ENCODE measurements around the gene TTF1. TPM values are rescaled to one million over a fixed set of nuclear protein-coding genes. Genes with fewer than 3 reads are reported as not detected.

The TTF1 gene
- polyA plus RNA-seq, 1 of the 3 experiments (the other 2 are of a cell fraction): 11.9 TPM

DNA sequence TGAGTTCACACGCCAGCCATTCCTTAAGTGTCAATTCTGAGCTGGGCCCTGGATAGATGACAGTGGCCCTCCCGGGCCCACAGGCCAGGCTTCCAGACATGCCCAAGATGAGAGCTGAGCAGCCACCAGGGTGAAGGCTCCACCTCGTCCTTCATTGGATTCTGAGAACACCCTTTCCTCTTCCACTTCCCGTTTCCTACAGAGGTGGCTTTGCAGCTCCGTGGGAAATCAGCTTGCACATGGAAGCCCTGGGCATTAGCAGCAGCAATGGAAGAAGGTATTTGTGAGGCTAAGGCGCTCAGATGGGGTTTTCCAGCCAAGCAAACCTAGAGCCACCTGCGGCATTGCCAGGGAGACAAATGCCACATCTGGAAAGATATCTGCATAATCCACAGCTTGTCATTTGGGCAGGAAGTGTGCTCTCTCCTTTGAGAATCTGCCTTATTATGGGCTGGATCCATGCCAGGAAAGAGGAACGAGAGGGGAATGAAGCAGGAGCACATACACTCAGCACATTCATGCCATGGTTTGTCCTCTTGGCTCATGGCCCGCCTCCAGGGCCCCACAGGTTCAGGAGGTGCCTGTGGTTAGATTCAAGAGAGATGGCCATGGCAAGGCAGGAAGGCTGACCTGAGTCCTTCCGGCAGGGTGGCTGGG lies 37.4 kb upstream of the TTF1 start:
- H3F3A ChIP-seq (replicated peaks; ENCODE audit: insufficient read depth): no peaks in the 10 kb centered on the region
- POLR2A ChIA-PET: no interaction called here

DNA sequence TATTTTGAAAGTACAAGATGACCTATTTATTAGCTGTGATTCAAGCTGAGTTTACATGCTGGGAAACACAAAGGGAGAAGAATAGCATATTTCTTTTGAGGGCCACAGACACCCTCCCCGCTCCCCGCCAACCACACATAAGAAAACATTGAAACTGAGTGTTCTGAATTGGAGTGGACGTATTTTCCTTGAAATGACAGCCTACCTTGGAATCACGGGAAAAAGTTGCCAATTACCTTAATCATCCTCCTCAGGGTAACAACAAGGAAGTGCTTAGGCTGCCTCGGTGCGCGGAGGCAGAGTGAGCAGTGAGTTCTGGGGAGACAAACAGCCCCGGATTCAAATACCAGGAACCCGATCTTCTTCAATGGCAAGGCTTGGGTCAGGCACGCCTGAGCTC lies 34.8 kb upstream of the TTF1 start:
- Histone ChIP-seq H2AFZ (ENCODE audit: low read depth) (no peak overlapping the region), H3K4me2 (no peak overlapping the region), H3K9me3 (no peaks in the 10 kb centered on the region), H3F3A (replicated peaks; ENCODE audit: insufficient read depth) (no peaks in the 10 kb centered on the region), H3K4me3 (ENCODE audit: low read depth in 2 of 2, low read length in 1 of 2) (no peak overlapping the region), H4K20me1 (ENCODE audit: insufficient read depth) (no peaks in the 10 kb centered on the region), H3K79me2 (ENCODE audit: insufficient read depth) (no peaks in the 10 kb centered on the region), H3K9ac (no peak overlapping the region), H3K36me3 (replicated peaks in 1 of 2; ENCODE audit: control insufficient read depth in 1 of 2, insufficient read depth in 2 of 2, low read length in 1 of 2) (no peaks in the 10 kb centered on the region), H3K27ac (ENCODE audit: low read depth in 2 of 2, low read length in 1 of 2) (no peak overlapping the region), H3K9me2 (no peaks in the 10 kb centered on the region), H3K4me1 (ENCODE audit: control insufficient read depth in 1 of 2, insufficient read depth in 2 of 2, low read depth in 1 of 2, low read length in 1 of 2) (peaks cover 0 to 8% of the 10 kb centered on the region in 2 experiments; a peak in 1 of 4 replicates), H3K27me3 (ENCODE audit: insufficient read depth) (no peaks in the 10 kb centered on the region)
- ChIA-PET POLR2A (no interaction called here), CTCF (interaction anchor here (0.9 to 1.3 kb wide), 2 partner anchors 28 to 105 kb away, joined by 3 read pairs; no protein-coding TSS in a partner anchor)
- WGBS (ENCODE audit: low lambda C conversion rate): 79% methylated on average over 9 of the region's 10 CpGs
- DNase-seq: no peak
- TF ChIP-seq RAD21 (IDR thresholded peaks at IDR 0.05; ENCODE audit: low read length): no peak
- TF ChIP-seq, protein P1, sequence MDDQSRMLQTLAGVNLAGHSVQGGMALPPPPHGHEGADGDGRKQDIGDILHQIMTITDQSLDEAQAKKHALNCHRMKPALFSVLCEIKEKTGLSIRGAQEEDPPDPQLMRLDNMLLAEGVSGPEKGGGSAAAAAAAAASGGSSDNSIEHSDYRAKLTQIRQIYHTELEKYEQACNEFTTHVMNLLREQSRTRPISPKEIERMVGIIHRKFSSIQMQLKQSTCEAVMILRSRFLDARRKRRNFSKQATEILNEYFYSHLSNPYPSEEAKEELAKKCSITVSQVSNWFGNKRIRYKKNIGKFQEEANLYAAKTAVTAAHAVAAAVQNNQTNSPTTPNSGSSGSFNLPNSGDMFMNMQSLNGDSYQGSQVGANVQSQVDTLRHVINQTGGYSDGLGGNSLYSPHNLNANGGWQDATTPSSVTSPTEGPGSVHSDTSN (IDR thresholded peaks at IDR 0.05): no peak
- no peak for TF ChIP-seq MXI1 (IDR thresholded peaks at IDR 0.05; ENCODE audit: low read depth, low read length)
- TF ChIP-seq EZH2phosphoT487 (IDR thresholded peaks at IDR 0.05; ENCODE audit: borderline replicate concordance, low read depth): no peak
- no peak for TF ChIP-seq NRF1 (IDR thresholded peaks at IDR 0.05; ENCODE audit: low read depth, low read length)
- TF ChIP-seq, protein P2, sequence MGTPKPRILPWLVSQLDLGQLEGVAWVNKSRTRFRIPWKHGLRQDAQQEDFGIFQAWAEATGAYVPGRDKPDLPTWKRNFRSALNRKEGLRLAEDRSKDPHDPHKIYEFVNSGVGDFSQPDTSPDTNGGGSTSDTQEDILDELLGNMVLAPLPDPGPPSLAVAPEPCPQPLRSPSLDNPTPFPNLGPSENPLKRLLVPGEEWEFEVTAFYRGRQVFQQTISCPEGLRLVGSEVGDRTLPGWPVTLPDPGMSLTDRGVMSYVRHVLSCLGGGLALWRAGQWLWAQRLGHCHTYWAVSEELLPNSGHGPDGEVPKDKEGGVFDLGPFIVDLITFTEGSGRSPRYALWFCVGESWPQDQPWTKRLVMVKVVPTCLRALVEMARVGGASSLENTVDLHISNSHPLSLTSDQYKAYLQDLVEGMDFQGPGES (IDR thresholded peaks at IDR 0.05; ENCODE audit: low read depth, low read length): no peak
- TF ChIP-seq FOSL2 (IDR thresholded peaks at IDR 0.05; ENCODE audit: borderline replicate concordance, low read depth): no peak
- no peak for TF ChIP-seq JUND (IDR thresholded peaks at IDR 0.05)
- no peak for TF ChIP-seq SIN3A (IDR thresholded peaks at IDR 0.05; ENCODE audit: borderline replicate concordance, low read depth, low read length)
- TF ChIP-seq RCOR1 (IDR thresholded peaks at IDR 0.05; ENCODE audit: low read length): no peak
- TF ChIP-seq FOXJ3 (CRISPR knock-in tag; IDR thresholded peaks at IDR 0.05): no peak
- TF ChIP-seq RFX5 (IDR thresholded peaks at IDR 0.05; ENCODE audit: low read length): no peak

More for the DNA sequence above, 37.4 kb upstream of the TTF1 start:
- DNase-seq: peak; percentile 65
- no peak overlapping the region for H3K27ac ChIP-seq (ENCODE audit: low read depth in 2 of 2, low read length in 1 of 2)
- no peak overlapping the region for H3K4me3 ChIP-seq (ENCODE audit: low read depth in 2 of 2, low read length in 1 of 2)
- WGBS (ENCODE audit: low lambda C conversion rate): 52% methylated on average over 9 of the region's 10 CpGs
- H3K27me3 ChIP-seq (ENCODE audit: insufficient read depth): no peaks in the 10 kb centered on the region
- no peaks in the 10 kb centered on the region for H3K9me3 ChIP-seq
- no peak overlapping the region for H3K4me2 ChIP-seq
- no peak overlapping the region for H3K9ac ChIP-seq
- no peaks in the 10 kb centered on the region for H3K79me2 ChIP-seq (ENCODE audit: insufficient read depth)
- no peaks in the 10 kb centered on the region for H3K9me2 ChIP-seq
- TF ChIP-seq NFIC (IDR thresholded peaks at IDR 0.05; ENCODE audit: borderline replicate concordance): no peak
- TF ChIP-seq, protein P2 (IDR thresholded peaks at IDR 0.05; ENCODE audit: low read depth, low read length): no peak
- TF ChIP-seq GATA2 (CRISPR knock-in tag; IDR thresholded peaks at IDR 0.05): no peak
- TF ChIP-seq EZH2phosphoT487 (IDR thresholded peaks at IDR 0.05; ENCODE audit: borderline replicate concordance, low read depth): no peak
- no peak; the same call in 1 of the 2 replicates for TF ChIP-seq RCOR1 (IDR thresholded peaks at IDR 0.05; ENCODE audit: low read length)
- TF ChIP-seq, protein P3, sequence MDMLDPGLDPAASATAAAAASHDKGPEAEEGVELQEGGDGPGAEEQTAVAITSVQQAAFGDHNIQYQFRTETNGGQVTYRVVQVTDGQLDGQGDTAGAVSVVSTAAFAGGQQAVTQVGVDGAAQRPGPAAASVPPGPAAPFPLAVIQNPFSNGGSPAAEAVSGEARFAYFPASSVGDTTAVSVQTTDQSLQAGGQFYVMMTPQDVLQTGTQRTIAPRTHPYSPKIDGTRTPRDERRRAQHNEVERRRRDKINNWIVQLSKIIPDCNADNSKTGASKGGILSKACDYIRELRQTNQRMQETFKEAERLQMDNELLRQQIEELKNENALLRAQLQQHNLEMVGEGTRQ (IDR thresholded peaks at IDR 0.05; ENCODE audit: borderline replicate concordance, low read depth, low read length): no peak
- no peak for TF ChIP-seq GABPA (IDR thresholded peaks at IDR 0.05; ENCODE audit: low read depth)
- TF ChIP-seq FOSL2 (IDR thresholded peaks at IDR 0.05; ENCODE audit: borderline replicate concordance, low read depth): no peak
- no peak for TF ChIP-seq RXRA (IDR thresholded peaks at IDR 0.05; ENCODE audit: borderline replicate concordance, low read depth)
- TF ChIP-seq FOXJ3 (CRISPR knock-in tag; IDR thresholded peaks at IDR 0.05): no peak
- no peak for TF ChIP-seq TAF1 (IDR thresholded peaks at IDR 0.05; ENCODE audit: borderline replicate concordance, low read depth, low read length)
- TF ChIP-seq, protein P4, sequence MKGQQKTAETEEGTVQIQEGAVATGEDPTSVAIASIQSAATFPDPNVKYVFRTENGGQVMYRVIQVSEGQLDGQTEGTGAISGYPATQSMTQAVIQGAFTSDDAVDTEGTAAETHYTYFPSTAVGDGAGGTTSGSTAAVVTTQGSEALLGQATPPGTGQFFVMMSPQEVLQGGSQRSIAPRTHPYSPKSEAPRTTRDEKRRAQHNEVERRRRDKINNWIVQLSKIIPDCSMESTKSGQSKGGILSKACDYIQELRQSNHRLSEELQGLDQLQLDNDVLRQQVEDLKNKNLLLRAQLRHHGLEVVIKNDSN (IDR thresholded peaks at IDR 0.05; ENCODE audit: borderline replicate concordance, low read depth): no peak
- TF ChIP-seq, protein P5, sequence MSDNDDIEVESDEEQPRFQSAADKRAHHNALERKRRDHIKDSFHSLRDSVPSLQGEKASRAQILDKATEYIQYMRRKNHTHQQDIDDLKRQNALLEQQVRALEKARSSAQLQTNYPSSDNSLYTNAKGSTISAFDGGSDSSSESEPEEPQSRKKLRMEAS (IDR thresholded peaks at IDR 0.05; ENCODE audit: low read depth): no peak
- TF ChIP-seq CHD2 (IDR thresholded peaks at IDR 0.05; ENCODE audit: low read length, partially characterized antibody): no peak
- TF ChIP-seq YY1 (IDR thresholded peaks at IDR 0.05; ENCODE audit: low read depth): no peak
- H4K20me1 ChIP-seq (ENCODE audit: insufficient read depth): no peaks in the 10 kb centered on the region
- H3K4me1 ChIP-seq (ENCODE audit: control insufficient read depth in 1 of 2, insufficient read depth in 2 of 2, low read depth in 1 of 2, low read length in 1 of 2): peaks cover 0 to 8% of the 10 kb centered on the region in 2 experiments; a peak in 1 of 4 replicates
- H2AFZ ChIP-seq (ENCODE audit: low read depth): no peak overlapping the region
- no peaks in the 10 kb centered on the region for H3K36me3 ChIP-seq (replicated peaks in 1 of 2; ENCODE audit: control insufficient read depth in 1 of 2, insufficient read depth in 2 of 2, low read length in 1 of 2)
- CTCF ChIA-PET: no interaction called here

Data from SK-N-SH (cell line).